Activated naive CD4-positive, alpha-beta T cell treated with anti-CD3 and anti-CD28 coated beads, Interleukin-2, amount 50 U/mL, for 16 hours (primary cell): Measurements from ENCODE around the gene SYNM.

Experiments used
- DNase-seq: peaks from one replicate; pipeline ENCODE4 v3.0.0-alpha.2; 2020

Gene SYNM

DNA sequence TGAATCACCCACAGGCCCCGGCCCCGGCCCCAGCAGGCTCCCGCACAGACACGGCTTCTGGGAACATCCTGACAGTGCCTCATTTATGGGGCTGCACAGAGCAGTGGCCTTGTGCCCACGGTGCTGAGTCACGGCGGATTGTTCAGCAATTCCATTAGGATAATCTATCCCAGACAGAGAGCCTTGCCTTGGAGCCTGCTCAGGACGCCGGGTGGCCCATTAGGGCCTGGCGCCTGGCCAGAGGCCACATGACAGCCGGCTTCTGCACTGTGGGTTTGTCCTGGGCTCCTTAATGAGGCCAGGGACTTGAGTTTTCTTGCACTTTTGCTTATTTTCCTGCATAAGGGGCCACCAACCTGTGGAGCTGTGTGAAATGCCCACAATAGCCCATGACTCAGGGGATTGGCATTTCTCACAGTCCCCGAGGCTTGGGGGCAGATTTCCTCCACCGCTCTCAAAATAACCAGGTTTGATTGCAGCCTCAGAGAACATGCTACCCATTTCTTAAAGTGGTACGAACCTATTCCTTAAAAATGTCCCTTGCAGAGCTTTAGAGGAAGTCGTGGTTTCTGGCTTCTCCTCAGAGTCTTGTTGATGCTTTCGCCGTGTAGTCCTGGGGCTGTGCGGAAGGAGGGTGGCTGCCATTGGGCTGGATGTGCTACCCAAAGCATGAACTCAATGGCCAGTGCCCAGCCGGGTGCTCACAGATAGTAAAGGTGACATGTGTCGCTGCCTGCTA is 19.0 kb downstream of the SYNM start:
- DNase-seq, result no peak

DNA sequence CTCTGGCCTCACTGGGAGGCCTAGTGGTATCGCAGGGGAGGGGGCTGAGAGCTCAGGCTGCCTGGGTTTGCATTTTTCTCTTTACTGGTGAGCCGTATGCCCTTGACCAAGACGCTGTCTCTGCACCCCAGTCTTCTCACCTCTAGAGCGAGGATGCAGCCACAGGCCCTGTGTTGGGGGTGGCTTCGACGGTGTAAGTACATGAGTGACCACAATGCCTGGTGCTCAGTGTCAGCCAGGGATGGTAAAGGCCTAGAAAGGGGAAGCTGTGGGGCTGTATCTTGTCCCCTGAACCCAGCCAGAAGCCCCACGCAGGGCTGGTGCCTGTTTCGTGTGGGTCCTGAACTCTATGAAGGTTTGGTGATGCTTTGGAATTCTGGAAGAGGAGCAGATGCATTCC is 19.8 kb downstream of the SYNM start:
- DNase-seq, result no peak

DNA sequence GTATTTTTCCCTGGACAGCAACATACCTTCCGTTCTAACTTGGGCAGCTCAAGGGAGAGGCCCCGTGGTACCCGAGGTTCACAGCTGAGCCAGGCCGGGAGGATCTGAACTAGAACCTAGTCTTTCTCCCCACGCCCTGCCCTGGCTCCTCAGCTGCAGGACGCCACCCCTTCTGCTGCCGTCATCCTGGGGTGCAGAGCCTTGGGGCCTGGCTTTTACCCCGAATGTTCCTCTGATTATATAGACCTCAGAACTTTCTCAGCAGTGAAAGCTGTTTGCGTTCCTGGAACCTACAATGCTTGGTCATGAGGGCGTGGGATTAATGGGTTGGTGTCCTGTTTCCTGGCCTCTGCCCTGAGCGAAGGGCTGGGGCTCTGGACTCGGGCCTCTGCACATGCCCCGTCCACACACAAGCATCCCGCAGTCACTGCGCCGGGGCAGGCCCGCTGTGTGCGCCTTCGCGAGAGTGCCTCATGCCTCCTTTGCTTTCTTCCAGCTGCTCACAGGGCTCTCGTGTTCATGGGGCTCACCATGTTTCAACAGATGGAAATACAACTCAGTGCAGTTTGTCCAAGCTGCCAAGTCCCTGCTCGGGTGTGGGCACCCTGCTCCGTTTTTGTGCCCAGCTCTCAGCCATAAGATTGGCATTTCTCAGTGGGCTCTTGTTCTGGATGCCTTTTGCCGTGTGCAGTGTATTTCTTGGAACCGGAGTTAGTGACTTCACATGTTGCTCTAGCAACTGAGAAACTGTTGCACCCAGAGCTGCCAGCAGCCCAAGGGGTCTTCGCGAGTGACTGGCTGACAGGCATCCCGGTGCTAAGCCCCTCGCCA is 20.4 kb downstream of the SYNM start:
- DNase-seq, result no peak

DNA sequence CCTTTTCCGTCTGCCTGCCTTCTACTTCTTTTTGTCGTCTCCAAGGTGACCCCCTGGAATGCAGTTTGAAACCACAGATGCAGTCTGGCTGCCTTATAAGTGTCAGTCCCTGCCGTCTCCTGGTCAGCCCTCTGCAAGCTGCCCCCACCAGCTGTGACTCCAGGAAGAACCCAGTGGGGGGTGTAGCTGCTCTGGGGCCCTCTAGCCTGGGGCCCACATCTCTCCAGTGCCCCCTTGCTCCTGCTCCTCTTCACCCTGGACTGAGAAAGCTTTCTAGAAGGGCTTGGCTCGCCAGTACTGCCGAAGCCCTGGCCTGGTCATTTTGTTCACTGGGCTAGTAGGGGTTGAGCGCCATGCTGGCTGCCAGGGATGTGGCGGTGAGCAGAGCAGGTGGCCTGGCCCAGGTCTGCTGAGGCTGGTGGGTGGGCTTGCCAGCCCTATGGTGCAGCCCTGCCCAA is 21.3 kb downstream of the SYNM start:
- DNase-seq, result no peak

- no peak for DNase-seq
Observed at GRCh38 chr15:99126930-99127329, 22.1 kb downstream of the SYNM start.

- no peak for DNase-seq
Observed at GRCh38 chr15:99127773-99128172, 22.9 kb downstream of the SYNM start.

DNA sequence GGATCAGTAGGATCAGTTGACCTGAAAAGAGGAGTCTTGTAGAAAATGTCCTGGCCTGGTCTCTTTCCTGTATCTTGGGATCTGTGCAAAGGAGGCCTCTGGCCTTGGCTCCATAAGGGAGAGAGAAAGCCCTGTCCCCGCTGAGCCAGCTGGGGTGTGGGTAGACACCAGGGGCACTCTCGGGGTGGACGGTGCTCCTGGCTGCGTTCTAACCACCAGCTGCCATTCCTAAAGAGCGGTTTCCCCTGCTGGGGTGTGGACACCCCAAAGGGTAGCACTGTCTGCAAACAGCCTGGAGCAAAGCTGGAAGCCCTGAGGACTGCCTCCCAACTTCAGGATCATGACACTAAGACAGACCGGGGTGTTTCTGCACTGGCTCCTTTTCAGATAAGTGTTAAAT is 23.5 kb downstream of the SYNM start:
- DNase-seq, result no peak

- no peak for DNase-seq
Observed at GRCh38 chr15:99129644-99130043, 24.8 kb downstream of the SYNM start.

- DNase-seq, result no peak
Observed at GRCh38 chr15:99130314-99130713, 25.4 kb downstream of the SYNM start.

DNA sequence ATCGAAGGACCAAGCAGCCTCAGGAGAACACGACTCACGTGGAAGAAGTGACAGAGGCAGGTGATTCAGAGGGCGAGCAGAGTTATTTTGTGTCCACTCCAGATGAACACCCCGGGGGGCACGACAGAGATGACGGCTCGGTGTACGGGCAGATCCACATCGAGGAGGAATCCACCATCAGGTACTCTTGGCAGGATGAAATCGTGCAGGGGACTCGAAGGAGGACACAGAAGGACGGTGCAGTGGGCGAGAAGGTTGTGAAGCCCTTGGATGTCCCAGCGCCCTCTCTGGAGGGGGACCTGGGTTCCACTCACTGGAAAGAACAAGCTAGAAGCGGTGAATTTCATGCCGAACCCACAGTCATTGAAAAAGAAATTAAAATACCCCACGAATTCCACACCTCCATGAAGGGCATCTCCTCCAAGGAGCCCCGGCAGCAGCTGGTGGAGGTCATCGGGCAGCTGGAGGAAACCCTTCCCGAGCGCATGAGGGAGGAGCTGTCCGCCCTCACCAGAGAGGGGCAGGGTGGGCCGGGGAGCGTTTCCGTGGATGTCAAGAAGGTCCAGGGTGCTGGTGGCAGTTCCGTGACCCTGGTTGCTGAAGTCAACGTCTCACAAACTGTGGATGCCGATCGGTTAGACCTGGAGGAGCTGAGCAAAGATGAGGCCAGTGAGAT is 26.0 kb downstream of the SYNM start:
- no peak for DNase-seq

- no peak for DNase-seq
Observed at GRCh38 chr15:99131441-99132023, 26.7 kb downstream of the SYNM start.

DNA sequence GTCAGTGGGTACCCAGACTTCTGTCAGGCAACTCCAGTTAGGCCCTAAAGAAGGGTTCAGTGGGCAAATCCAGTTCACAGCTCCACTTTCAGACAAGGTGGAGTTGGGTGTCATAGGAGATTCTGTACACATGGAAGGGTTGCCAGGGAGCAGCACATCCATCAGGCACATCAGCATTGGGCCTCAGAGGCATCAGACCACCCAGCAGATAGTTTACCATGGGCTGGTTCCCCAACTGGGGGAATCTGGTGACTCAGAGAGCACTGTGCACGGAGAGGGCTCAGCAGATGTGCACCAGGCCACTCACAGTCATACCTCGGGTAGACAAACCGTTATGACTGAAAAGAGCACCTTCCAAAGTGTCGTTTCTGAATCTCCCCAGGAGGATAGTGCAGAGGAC is 27.2 kb downstream of the SYNM start:
- no peak for DNase-seq

GRCh38 chr15:99132634-99133287 is 27.9 kb downstream of the SYNM start:
- no peak for DNase-seq

GRCh38 chr15:99134317-99134821 is 29.5 kb downstream of the SYNM start:
- no peak for DNase-seq

DNA sequence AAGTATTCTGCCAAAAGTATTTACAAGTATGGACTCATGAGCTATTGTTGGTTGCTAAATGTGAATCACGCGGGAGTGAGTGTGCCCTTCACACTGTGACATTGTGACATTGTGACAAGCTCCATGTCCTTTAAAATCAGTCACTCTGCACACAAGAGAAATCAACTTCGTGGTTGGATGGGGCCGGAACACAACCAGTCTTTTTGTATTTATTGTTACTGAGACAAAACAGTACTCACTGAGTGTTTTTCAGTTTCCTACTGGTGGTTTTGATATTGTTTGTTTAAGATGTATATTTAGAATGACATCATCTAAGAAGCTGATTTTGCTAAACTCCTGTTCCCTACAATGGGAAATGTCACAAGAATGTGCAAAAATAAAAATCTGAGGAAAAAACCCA is 30.3 kb downstream of the SYNM start:
- no peak for DNase-seq

DNA sequence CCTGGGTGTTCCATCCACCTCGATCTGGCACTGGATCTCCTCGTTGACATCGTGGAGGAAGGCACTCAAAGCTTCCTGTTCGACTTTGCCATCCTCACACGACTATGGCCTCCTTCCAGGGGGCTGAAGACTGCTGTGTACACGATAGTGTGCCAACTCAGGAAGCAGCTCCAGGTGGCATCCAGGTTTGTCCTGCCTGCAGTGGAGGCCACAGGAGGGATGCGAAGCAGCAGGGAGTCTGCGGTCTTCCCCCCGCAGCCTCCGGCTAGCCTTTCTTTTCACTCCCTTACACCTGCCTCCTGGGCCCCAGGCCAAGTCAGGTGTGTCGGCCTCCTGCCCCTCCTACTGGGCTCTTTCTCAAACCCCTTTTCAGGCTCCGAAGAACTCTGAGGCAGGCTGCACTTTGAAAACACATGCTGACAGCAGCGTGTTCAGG is 32.2 kb downstream of the SYNM start:
- DNase-seq, result no peak

- no peak for DNase-seq
Observed at GRCh38 chr15:99137877-99138276, 33.0 kb downstream of the SYNM start.

DNA sequence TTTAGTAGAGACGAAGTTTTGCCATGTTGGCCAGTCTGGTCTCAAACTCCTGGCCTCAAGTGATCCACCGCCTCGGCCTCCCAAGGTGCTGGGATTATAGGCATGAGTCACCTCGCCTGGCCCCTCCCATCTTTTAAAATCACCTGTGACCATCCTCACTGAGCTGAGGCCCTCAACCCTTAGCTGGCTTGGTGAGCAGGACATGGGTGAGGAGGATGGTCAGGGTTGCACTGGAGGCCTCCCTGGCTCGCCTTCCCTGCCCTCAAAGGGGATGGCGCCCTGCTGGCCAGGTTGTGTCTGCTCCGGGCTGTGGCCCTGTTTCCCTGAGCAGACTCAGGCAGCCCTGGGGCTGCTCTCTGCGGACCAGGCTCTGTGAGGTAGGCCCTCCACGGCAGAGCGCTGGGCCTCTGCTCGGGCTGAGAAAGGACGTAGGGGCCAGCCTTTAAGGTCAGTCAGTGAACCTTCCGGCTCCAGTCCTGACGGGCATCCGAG is 33.7 kb downstream of the SYNM start:
- no peak for DNase-seq

DNA sequence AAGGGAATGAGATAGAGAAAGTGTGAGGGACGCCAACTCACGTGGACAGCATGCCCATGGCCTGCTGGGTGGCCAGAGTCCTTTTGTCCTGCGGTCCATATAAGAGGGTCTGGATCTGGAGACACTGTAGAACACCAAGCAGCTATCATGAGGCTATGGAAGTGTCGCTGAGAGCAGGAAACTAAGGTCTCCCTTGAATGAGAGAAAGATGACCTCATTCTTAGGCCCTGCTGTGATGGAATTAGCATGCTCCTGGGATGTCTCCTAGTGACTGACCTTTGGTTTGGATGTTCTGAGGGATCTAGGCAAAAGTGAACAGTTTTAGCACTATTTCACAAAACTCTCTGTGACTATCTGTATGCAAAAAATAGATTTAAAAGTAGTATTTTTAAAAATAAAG is 34.4 kb downstream of the SYNM start:
- no peak for DNase-seq

DNA sequence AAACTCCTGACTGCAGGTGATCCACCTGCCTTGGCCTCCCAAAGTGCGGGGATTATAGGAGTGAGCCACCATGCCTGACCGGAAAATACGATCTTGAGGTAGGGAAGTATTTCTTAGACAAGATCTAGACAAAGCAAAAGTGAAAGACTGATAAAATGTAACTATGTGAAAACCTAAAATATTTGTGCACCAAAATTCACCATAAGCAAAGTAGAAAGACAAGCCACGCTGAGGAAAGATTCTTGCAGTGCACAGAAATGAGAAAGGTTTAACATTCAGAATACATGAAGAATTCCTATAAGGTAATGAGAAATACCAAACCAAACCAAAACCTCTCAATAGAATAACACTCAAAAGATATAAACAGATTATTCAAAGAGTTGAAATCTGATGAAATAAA is 35.7 kb downstream of the SYNM start:
- DNase-seq, result no peak

DNA sequence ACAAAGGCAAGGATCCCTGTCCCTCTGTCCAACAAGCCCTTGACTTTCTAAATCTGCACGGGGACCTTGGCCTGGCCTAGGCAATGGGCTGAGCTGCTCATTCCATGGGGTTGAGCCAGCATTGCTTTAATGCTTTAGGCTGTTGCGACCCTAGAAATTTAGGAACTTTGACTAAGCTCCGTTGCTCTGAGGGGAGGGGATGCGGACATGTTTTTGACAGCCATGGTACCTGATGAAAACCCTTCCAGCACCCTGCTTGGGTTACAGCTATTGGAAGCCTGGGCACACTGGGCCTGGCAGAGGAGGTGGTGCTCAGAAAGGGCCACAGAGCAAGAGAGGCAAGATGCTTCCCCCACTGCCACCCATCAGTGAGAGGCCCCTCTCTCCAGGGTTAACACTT is 37.1 kb downstream of the SYNM start:
- DNase-seq, result no peak

DNA sequence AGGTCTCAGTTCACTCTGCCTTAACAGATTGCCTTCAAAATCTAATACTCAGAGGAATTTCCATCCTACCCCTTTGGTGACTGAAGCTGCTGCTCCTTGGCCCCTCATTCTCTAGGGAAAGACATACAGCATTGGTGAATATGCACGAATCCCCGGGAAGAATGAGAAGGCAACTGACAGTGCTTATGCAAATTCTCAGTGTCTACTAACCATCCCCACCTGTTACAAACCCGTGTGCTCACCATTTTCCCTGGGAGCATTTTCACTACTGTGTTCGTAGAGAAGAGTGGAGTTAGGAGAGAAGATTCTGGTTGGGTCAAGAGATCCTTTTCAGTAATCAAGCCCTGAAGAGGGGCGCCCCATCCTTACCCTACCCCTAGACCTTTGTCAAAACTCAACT is 37.7 kb downstream of the SYNM start:
- no peak for DNase-seq
